Hypothalamus (tissue), 51 donors: ENCODE results near the gene STOML1.
A peak's percentile ranks its signal among the peaks of the same experiment; 100 is the strongest.
"Not testable (repeated sequence)": the region's sequence is repeated elsewhere in the genome, so short reads cannot be mapped to it uniquely, and the experiment has no call there.

Experiments
- DNase-seq, 51 donors: peaks; one replicate each; lab custom pipeline; 2025; lab: John Stamatoyannopoulos, UW

The STOML1 gene

GRCh38 chr15:73949496-73949895 is 42.6 kb downstream of the STOML1 start:
- no peak for DNase-seq

GRCh38 chr15:73948982-73949381 is 43.1 kb downstream of the STOML1 start:
- no peak for DNase-seq

- DNase-seq: no peak
Observed at GRCh38 chr15:73948396-73948795, 43.7 kb downstream of the STOML1 start.

- no peak for DNase-seq
Observed at GRCh38 chr15:73947651-73948050, 44.4 kb downstream of the STOML1 start.

- DNase-seq: no peak
Observed at GRCh38 chr15:73946795-73947370, 45.2 kb downstream of the STOML1 start.

- DNase-seq: no peak
Observed at GRCh38 chr15:73946046-73946721, 45.9 kb downstream of the STOML1 start.

- DNase-seq: no peak
Observed at GRCh38 chr15:73945130-73945508, 47.0 kb downstream of the STOML1 start.

- DNase-seq: peak in 1 of 51 donors; percentile 9
Observed at GRCh38 chr15:73944161-73945129, 47.6 kb downstream of the STOML1 start.

GRCh38 chr15:73942751-73943270 is 49.3 kb downstream of the STOML1 start:
- DNase-seq: no peak

- no peak for DNase-seq
Observed at GRCh38 chr15:73941871-73942635, 50.0 kb downstream of the STOML1 start.

- no peak for DNase-seq
Observed at GRCh38 chr15:73941449-73941848, 50.6 kb downstream of the STOML1 start.

GRCh38 chr15:73941044-73941443 is 51.1 kb downstream of the STOML1 start:
- no peak for DNase-seq

GRCh38 chr15:73940061-73940981 is 51.8 kb downstream of the STOML1 start:
- no peak for DNase-seq

GRCh38 chr15:73939138-73939537 is 53.0 kb downstream of the STOML1 start:
- peak in 5 of 51 donors; percentile 17 to 29 (median 26) for DNase-seq

GRCh38 chr15:73938516-73938915 is 53.6 kb downstream of the STOML1 start:
- DNase-seq: not testable (repeated sequence)

- DNase-seq: no peak
Observed at GRCh38 chr15:73937726-73938125, 54.4 kb downstream of the STOML1 start.

- no peak for DNase-seq
Observed at GRCh38 chr15:73937296-73937695, 54.8 kb downstream of the STOML1 start.

- DNase-seq: no peak
Observed at GRCh38 chr15:73936588-73937290, 55.4 kb downstream of the STOML1 start.

GRCh38 chr15:73936181-73936580 is 55.9 kb downstream of the STOML1 start:
- peak in 9 of 51 donors; percentile 10 to 46 (median 22) for DNase-seq
